HepG2 (cell line): ENCODE results near the gene ISG20L2. TPM values are rescaled to one million over a fixed set of nuclear protein-coding genes. Genes with fewer than 3 reads are reported as not detected.

Source experiments
- ASH2L ChIP-seq: fragments of 300-600, 200-600 bp; sonication (generic); IDR thresholded peaks from 2 replicates; pipeline ENCODE4 v1.7.0; 2017; ENCODE audit warnings: low read depth, mild to moderate bottlenecking, moderate library complexity, mixed read lengths, low read length; ENCODE audit not compliant: insufficient read length
- EED ChIP-seq: sonication (generic); formaldehyde crosslinking; IDR thresholded peaks from 2 replicates; pipeline ENCODE4 v1.5.0; 2020; ENCODE audit warnings: mild to moderate bottlenecking, missing genetic modification reagents
- ELF1 ChIP-seq: sonication (generic); formaldehyde crosslinking; IDR thresholded peaks from 2 replicates; pipeline ENCODE4 v1.4.0; 2020; ENCODE audit warnings: missing genetic modification reagents
- JDP2 ChIP-seq: sonication (generic); formaldehyde crosslinking; IDR thresholded peaks from 2 replicates; pipeline ENCODE4 v1.8.1; 2022; ENCODE audit warnings: missing genetic modification reagents, borderline replicate concordance
- NFKBIZ ChIP-seq: IDR thresholded peaks from 2 replicates; pipeline ENCODE4 v1.6.1; 2018; ENCODE audit warnings: missing genetic modification reagents, missing compliant biosample characterization
- POGK ChIP-seq: sonication (generic); formaldehyde crosslinking; conservative IDR thresholded peaks from 2 replicates; pipeline ENCODE4 v1.8.0; 2022; ENCODE audit warnings: mild to moderate bottlenecking, moderate library complexity, missing genetic modification reagents
- TRIM24 ChIP-seq: sonication (generic); formaldehyde crosslinking; IDR thresholded peaks from 2 replicates; pipeline ENCODE4 v1.8.0; 2022; ENCODE audit warnings: mild to moderate bottlenecking, missing genetic modification reagents
- ZEB1 ChIP-seq: IDR thresholded peaks from 2 replicates; pipeline ENCODE4 v1.6.1; 2012; ENCODE audit warnings: mild to moderate bottlenecking, low read depth, inconsistent platforms; ENCODE audit not compliant: insufficient replicate concordance
- ZKSCAN5 ChIP-seq: sonication (generic); formaldehyde crosslinking; IDR thresholded peaks from 2 replicates; pipeline ENCODE4 v1.5.1; 2020; ENCODE audit warnings: mild to moderate bottlenecking, missing genetic modification reagents
- ZNF143 ChIP-seq: sonication (generic); formaldehyde crosslinking; IDR thresholded peaks from 2 replicates; pipeline ENCODE4 v1.4.0; 2020; ENCODE audit warnings: missing genetic modification reagents
- ZNF260 ChIP-seq: sonication (generic); formaldehyde crosslinking; IDR thresholded peaks from 2 replicates; pipeline ENCODE4 v1.4.0; 2020; ENCODE audit warnings: missing genetic modification reagents, low read depth, mild to moderate bottlenecking, borderline replicate concordance
- ZNF33A ChIP-seq: sonication (generic); formaldehyde crosslinking; IDR thresholded peaks from 2 replicates; pipeline ENCODE4 v1.5.1; 2020; ENCODE audit warnings: missing genetic modification reagents, mild to moderate bottlenecking, moderate library complexity, borderline replicate concordance
- ZNF530 ChIP-seq: sonication (generic); formaldehyde crosslinking; IDR thresholded peaks from 2 replicates; pipeline ENCODE4 v1.5.0; 2020; ENCODE audit warnings: low read depth, mild to moderate bottlenecking, missing genetic modification reagents
- ZNF558 ChIP-seq: sonication (generic); formaldehyde crosslinking; IDR thresholded peaks from 2 replicates; pipeline ENCODE4 v1.9.0; 2022; ENCODE audit warnings: mild to moderate bottlenecking, missing genetic modification reagents, borderline replicate concordance
- polyA plus RNA-seq, 8 experiments: library from polyadenylated mRNA; depleted of rRNA in 3 of 8; stranded (reverse) in 7 of 8; unstranded in 1 of 8; fragments of >200 nt; fragmentation: Illumina TruSeq in 4 of 8; extraction: Trizol in 4 of 8; gene quantifications; 2 replicates each; pipeline versions ENCODE4 v1.2.1 to v1.2.3, GENCODE V29; 2011 to 2016; ENCODE audit warnings: low read depth in 4 of 8, missing spikeins in 1 of 8, mixed read lengths in 1 of 8; ENCODE audit not compliant: insufficient read depth in 1 of 8
- total RNA-seq, 5 experiments: library from RNA; depleted of rRNA; stranded (reverse); fragments of >200 nt; fragmentation: Illumina TruSeq; extraction: Trizol; gene quantifications; 2 replicates each; pipeline ENCODE4 v1.2.3, GENCODE V29; 2016; ENCODE audit warnings: low read depth in 1 of 5
- TF ChIP-seq, protein P1 (sequence below): sonication (generic); formaldehyde crosslinking; IDR thresholded peaks from 2 replicates; pipeline ENCODE4 v1.8.1; 2023; ENCODE audit warnings: mild to moderate bottlenecking, moderate library complexity, missing genetic modification reagents
- TF ChIP-seq, protein P2 (sequence below): sonication (generic); formaldehyde crosslinking; IDR thresholded peaks from 2 replicates; pipeline ENCODE4 v1.4.0; 2020; ENCODE audit warnings: missing genetic modification reagents, borderline replicate concordance
- TF ChIP-seq, protein P3 (sequence below), 2 experiments: IDR thresholded peaks; 2 replicates each; pipeline ENCODE4 v1.6.1; 2011 to 2012; ENCODE audit warnings: low read length in 2 of 2, borderline replicate concordance in 1 of 2, low read depth in 1 of 2, mild to moderate bottlenecking in 1 of 2, moderate library complexity in 1 of 2

Gene ISG20L2
- total and polyA plus RNA-seq, 2 of the 13 experiments (the other 11 are each of a cell fraction or from before 2014, with no cell fraction given): 19.8 to 21.3 TPM

GRCh38 chr1:156767101-156767878 lies 38.7 kb upstream of the ISG20L2 start, which contains the start of gene PRCC (continued):
- TF ChIP-seq NFKBIZ (CRISPR knock-in tag) (peak; percentile 57; the same call in 1 of the 2 replicates), POGK (peak; percentile 63), ZKSCAN5 (CRISPR knock-in tag) (0 out of 2 replicates have a peak, but pooled peaks have one; percentile 52), ASH2L (peak; percentile 96), TRIM24 (CRISPR knock-in tag) (no peak), ZEB1 (no peak), ZNF143 (CRISPR knock-in tag) (peak; percentile 97), ZNF260 (CRISPR knock-in tag) (no peak), ELF1 (CRISPR knock-in tag) (peak; percentile 92), ZNF33A (no peak; the same call in 1 of the 2 replicates), JDP2 (CRISPR knock-in tag) (no peak), ZNF530 (CRISPR knock-in tag) (no peak), EED (CRISPR knock-in tag) (no peak), ZNF558 (CRISPR knock-in tag) (no peak)
- TF ChIP-seq, protein P1, sequence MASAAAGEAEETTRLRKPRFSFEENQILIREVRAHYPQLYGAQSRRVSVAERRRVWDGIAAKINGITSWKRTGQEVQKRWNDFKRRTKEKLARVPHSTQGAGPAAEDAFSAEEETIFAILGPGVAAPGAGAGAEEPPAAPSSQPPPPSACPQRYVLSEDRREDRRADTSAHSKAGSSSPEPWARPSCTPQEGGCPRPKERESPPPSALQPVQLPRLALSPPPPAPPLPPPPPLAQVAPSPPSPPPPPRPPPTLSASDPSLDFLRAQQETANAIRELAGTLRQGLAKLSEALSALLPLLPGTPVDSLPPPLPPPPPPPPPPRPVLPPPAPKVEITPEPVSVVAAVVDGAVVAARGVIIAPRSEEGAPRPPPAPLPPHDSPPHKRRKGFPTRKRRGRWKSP (CRISPR knock-in tag): no peak
- TF ChIP-seq, protein P2, sequence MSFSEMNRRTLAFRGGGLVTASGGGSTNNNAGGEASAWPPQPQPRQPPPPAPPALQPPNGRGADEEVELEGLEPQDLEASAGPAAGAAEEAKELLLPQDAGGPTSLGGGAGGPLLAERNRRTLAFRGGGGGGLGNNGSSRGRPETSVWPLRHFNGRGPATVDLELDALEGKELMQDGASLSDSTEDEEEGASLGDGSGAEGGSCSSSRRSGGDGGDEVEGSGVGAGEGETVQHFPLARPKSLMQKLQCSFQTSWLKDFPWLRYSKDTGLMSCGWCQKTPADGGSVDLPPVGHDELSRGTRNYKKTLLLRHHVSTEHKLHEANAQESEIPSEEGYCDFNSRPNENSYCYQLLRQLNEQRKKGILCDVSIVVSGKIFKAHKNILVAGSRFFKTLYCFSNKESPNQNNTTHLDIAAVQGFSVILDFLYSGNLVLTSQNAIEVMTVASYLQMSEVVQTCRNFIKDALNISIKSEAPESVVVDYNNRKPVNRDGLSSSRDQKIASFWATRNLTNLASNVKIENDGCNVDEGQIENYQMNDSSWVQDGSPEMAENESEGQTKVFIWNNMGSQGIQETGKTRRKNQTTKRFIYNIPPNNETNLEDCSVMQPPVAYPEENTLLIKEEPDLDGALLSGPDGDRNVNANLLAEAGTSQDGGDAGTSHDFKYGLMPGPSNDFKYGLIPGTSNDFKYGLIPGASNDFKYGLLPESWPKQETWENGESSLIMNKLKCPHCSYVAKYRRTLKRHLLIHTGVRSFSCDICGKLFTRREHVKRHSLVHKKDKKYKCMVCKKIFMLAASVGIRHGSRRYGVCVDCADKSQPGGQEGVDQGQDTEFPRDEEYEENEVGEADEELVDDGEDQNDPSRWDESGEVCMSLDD (CRISPR knock-in tag): no peak
- TF ChIP-seq, protein P3, sequence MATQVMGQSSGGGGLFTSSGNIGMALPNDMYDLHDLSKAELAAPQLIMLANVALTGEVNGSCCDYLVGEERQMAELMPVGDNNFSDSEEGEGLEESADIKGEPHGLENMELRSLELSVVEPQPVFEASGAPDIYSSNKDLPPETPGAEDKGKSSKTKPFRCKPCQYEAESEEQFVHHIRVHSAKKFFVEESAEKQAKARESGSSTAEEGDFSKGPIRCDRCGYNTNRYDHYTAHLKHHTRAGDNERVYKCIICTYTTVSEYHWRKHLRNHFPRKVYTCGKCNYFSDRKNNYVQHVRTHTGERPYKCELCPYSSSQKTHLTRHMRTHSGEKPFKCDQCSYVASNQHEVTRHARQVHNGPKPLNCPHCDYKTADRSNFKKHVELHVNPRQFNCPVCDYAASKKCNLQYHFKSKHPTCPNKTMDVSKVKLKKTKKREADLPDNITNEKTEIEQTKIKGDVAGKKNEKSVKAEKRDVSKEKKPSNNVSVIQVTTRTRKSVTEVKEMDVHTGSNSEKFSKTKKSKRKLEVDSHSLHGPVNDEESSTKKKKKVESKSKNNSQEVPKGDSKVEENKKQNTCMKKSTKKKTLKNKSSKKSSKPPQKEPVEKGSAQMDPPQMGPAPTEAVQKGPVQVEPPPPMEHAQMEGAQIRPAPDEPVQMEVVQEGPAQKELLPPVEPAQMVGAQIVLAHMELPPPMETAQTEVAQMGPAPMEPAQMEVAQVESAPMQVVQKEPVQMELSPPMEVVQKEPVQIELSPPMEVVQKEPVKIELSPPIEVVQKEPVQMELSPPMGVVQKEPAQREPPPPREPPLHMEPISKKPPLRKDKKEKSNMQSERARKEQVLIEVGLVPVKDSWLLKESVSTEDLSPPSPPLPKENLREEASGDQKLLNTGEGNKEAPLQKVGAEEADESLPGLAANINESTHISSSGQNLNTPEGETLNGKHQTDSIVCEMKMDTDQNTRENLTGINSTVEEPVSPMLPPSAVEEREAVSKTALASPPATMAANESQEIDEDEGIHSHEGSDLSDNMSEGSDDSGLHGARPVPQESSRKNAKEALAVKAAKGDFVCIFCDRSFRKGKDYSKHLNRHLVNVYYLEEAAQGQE (IDR thresholded peaks at IDR 0.05; ENCODE audit: borderline replicate concordance in 1 of 2, low read depth in 1 of 2, low read length in 2 of 2): no peak
- TF ChIP-seq, all 625 proteins: peak for 223
